ENCODE data around the gene SORL1. TPM values are rescaled to one million over a fixed set of nuclear protein-coding genes. Genes with fewer than 3 reads are reported as not detected.

The SORL1 gene
- total RNA-seq, 1 experiment from 2014 or later: 68.3 TPM

DNA sequence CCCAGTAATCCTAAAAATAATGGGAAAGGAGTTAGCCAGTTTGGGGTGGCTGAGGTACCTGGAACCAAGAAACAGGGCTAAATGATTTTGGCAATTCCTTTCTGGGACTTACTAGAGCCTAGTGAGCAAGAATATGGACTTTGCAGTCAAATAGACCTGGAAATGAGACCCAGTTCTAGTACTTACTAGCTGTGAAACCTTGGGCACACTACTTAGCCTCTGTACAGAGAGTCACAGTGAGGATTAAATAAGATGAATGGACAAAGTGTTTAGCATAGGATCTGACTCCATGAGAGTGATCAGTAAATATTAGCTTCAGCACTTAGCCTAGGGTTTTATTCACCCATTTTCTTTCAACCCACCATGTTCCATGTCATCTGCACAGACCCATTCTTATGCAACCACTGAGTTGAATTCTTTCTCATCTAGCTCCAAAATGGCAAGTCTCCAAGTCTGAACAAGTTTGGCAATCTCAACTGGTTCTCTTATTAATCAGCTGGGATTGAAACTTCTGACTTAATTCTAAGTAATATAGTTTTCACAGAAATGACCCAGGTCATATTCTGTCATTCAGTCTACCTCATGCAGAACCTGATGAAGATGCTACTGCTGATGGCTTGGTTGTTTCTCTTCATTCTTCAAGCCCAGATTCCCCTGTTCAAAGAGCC, 15.0 kb upstream of the SORL1 start:
- Histone ChIP-seq H3K4me2 (ENCODE audit: insufficient read depth, insufficient read length, low read length) (no peak overlapping the region), H2BK120ac (ENCODE audit: low read depth, low read length, poor library complexity, severe bottlenecking) (no peak overlapping the region), H3K23me2 (ENCODE audit: insufficient read length, low read depth, low read length, poor library complexity, severe bottlenecking) (no peaks in the 10 kb centered on the region), H3K27ac (ENCODE audit: insufficient read length, low read depth, low read length) (no peak overlapping the region), H2BK20ac (ENCODE audit: low read depth, low read length, poor library complexity, severe bottlenecking) (no peak overlapping the region), H3K79me2 (ENCODE audit: insufficient read depth, low read length) (no peaks in the 10 kb centered on the region), H3T11ph (ENCODE audit: low read length) (no peak overlapping the region), H3K79me1 (ENCODE audit: insufficient read depth, low read depth, low read length, poor library complexity, severe bottlenecking) (no peaks in the 10 kb centered on the region), H2AK5ac (ENCODE audit: insufficient read length, low read length) (no peak overlapping the region), H2AFZ (ENCODE audit: low read length) (no peak overlapping the region), H4K8ac (replicated peaks; ENCODE audit: insufficient read length, low read depth, low read length) (no peak overlapping the region), H3K56ac (ENCODE audit: insufficient read length, low read depth, low read length) (no peak overlapping the region), H4K5ac (ENCODE audit: insufficient read length, low read depth, low read length) (no peak overlapping the region), H3K18ac (ENCODE audit: insufficient read length, low read depth, low read length) (no peak overlapping the region), H3K27me3 (ENCODE audit: insufficient read depth, low read length) (no peaks in the 10 kb centered on the region), H2BK12ac (ENCODE audit: insufficient read length, low read depth, low read length) (no peak overlapping the region), H3K4me1 (ENCODE audit: insufficient read depth, low read length) (no peaks in the 10 kb centered on the region), H3K9me3 (ENCODE audit: control insufficient read depth, low read depth, low read length) (no peaks in the 10 kb centered on the region), H2BK5ac (ENCODE audit: insufficient read length, low read length) (no peak overlapping the region), H2BK15ac (ENCODE audit: low read depth, low read length) (no peak overlapping the region), H3K23ac (ENCODE audit: insufficient read length, low read depth, low read length) (no peak overlapping the region), H3K4ac (ENCODE audit: low read depth, low read length) (no peak overlapping the region), H3K14ac (ENCODE audit: insufficient read depth, low read length) (no peak overlapping the region), H3K9ac (ENCODE audit: extremely low read depth, insufficient read length, low read length) (no peak overlapping the region), H4K20me1 (ENCODE audit: control insufficient read depth, insufficient read depth, insufficient read length) (no peaks in the 10 kb centered on the region), H4K91ac (ENCODE audit: insufficient read length, low read depth, low read length) (no peak overlapping the region)
- Mint-ChIP-seq H3K9me3 (no peaks in the 10 kb centered on the region), H3K27ac (no peak overlapping the region), H3K4me3 (no peak overlapping the region), H3K36me3 (ENCODE audit: insufficient read depth in 1 of 3, low read depth in 3 of 3) (no peaks in the 10 kb centered on the region), H3K27me3 (ENCODE audit: low read depth) (no peaks in the 10 kb centered on the region), H3K4me1 (peaks cover 20 to 21% of the 10 kb centered on the region in 2 experiments)
- no peak for TF ChIP-seq CTCF (conservative IDR thresholded peaks at IDR 0.05)
- no peak for DNase-seq

Data from H9 (cell line).